Measurements from ENCODE around the gene PIEZO1.

- TF ChIP-seq CTCF (conservative IDR thresholded peaks at IDR 0.05) (no peak), EZH2 (IDR thresholded peaks at IDR 0.05; ENCODE audit: low read depth) (no peak)
These were observed 79.2 kb downstream of the PIEZO1 start for GRCh38 chr16:88705801-88706228.

Data from PC-9 (cell line).